ENCODE measurements around the gene FAM3C. TPM values are rescaled to one million over a fixed set of nuclear protein-coding genes. Genes with fewer than 3 reads are reported as not detected.

Gene FAM3C
- total RNA-seq, 1 donor from 2014 or later, result 38.6 TPM

DNA sequence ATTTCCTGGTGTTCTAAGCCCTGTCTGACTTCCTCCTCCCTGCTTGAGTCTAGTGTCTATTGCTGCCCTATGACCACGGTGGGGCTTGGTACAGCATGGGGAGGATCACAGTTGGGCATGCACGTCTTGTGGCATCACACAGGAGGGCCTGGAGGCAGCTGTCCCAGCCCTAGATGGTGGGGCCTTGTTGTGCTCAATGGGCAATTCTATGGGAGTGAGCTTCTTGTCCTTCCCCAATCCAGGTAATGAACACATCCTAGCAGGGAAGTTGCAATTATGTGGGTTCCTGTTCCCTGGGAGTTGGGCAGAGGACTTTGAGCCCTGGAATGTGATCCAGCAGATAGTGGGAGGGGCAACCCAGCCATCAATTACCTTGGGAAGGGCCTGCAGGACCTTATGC lies 10.8 kb upstream of the FAM3C start:
- H3K27ac Mint-ChIP-seq (ENCODE audit: unreplicated experiment), result no peak overlapping the region
- H3K4me1 Mint-ChIP-seq (ENCODE audit: low read depth), result peaks cover 8% of the 10 kb centered on the region
- no peaks in the 10 kb centered on the region for H3K36me3 Mint-ChIP-seq (ENCODE audit: low read depth)
- DNase-seq (ENCODE audit: low spot score), result no peak
- no peak for TF ChIP-seq CTCF (IDR thresholded peaks at IDR 0.05)
- no peaks in the 10 kb centered on the region for H3K27me3 Mint-ChIP-seq (ENCODE audit: low read depth)
- H3K4me3 Mint-ChIP-seq (ENCODE audit: unreplicated experiment), result no peak overlapping the region
- no peaks in the 10 kb centered on the region for H3K9me3 Mint-ChIP-seq (ENCODE audit: low read depth)

DNA sequence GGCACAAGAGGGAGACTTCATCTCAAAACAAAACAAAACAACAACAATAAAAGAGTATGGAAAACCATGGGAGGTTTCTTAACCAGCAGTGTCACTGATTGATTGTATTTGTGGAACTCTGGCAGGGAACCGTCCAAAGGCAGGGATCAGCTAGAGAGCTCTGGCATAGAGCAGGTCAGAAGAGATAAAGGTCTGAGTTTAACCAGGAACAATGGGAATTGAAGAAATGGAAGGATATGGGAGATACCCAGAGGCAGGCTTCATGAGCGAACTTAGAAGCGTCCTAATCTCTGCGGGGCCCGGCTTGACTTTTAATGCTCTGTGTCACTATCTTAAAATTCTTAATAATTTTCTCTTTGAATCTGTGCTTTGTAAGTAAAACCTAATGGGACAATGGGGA lies 10.4 kb upstream of the FAM3C start:
- no peak for TF ChIP-seq CTCF (IDR thresholded peaks at IDR 0.05)
- H3K4me3 Mint-ChIP-seq (ENCODE audit: unreplicated experiment), result no peak overlapping the region
- H3K27ac Mint-ChIP-seq (ENCODE audit: unreplicated experiment), result no peak overlapping the region
- no peaks in the 10 kb centered on the region for H3K36me3 Mint-ChIP-seq (ENCODE audit: low read depth)
- H3K4me1 Mint-ChIP-seq (ENCODE audit: low read depth), result peaks cover 12% of the 10 kb centered on the region
- H3K27me3 Mint-ChIP-seq (ENCODE audit: low read depth), result no peaks in the 10 kb centered on the region
- no peak for DNase-seq (ENCODE audit: low spot score)
- H3K9me3 Mint-ChIP-seq (ENCODE audit: low read depth), result no peaks in the 10 kb centered on the region

DNA sequence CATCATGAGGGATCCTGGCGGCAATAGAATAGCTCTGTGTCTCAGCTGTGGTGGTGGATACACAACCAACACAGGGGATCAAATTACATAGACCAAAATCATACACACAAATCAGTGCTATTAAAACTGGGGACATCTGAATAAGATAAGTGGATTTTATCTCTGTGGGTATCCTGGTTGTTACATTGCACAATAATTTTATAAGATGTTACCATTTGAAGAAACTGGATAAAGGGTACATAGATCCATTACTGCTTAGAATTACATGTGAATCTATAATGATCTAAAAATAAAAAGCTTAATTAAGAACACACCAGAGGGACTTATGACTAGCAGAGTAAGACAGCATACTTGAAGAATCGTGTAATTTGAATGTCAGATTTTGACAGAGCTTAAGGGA lies 8.2 kb upstream of the FAM3C start:
- Mint-ChIP-seq H3K9me3 (ENCODE audit: low read depth) (no peaks in the 10 kb centered on the region), H3K4me3 (ENCODE audit: unreplicated experiment) (no peak overlapping the region), H3K4me1 (ENCODE audit: low read depth) (peaks cover 12% of the 10 kb centered on the region), H3K36me3 (ENCODE audit: low read depth) (no peaks in the 10 kb centered on the region), H3K27me3 (ENCODE audit: low read depth) (no peaks in the 10 kb centered on the region), H3K27ac (ENCODE audit: unreplicated experiment) (no peak overlapping the region)
- no peak for TF ChIP-seq CTCF (IDR thresholded peaks at IDR 0.05)
- DNase-seq (ENCODE audit: low spot score), result no peak

DNA sequence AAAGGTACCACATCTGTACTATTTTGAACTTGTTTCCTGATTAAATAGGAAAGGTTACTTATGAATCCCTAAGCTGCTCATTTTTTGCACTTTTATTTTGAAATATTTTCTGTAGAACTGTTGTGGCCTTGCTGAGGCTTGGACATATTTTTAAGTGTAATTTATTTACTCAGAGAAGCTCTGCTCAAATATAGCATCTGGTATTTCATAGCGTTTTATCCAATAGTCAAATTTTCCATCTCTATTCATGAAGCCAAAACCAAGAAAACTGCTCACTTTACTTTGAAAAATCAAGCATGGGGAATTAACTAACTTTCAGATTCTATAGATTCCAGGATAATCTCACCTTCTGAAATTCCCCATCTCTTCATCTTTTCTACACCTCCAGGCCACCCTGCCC lies 6.6 kb upstream of the FAM3C start:
- Mint-ChIP-seq H3K4me3 (ENCODE audit: unreplicated experiment) (no peak overlapping the region), H3K4me1 (ENCODE audit: low read depth) (peaks cover 12% of the 10 kb centered on the region), H3K9me3 (ENCODE audit: low read depth) (no peaks in the 10 kb centered on the region), H3K36me3 (ENCODE audit: low read depth) (no peaks in the 10 kb centered on the region), H3K27ac (ENCODE audit: unreplicated experiment) (no peak overlapping the region), H3K27me3 (ENCODE audit: low read depth) (no peaks in the 10 kb centered on the region)
- DNase-seq (ENCODE audit: low spot score), result no peak
- TF ChIP-seq CTCF (IDR thresholded peaks at IDR 0.05), result no peak

GRCh38 chr7:121401896-121402295 lies 5.8 kb upstream of the FAM3C start:
- TF ChIP-seq CTCF (IDR thresholded peaks at IDR 0.05), result no peak
- H3K27ac Mint-ChIP-seq (ENCODE audit: unreplicated experiment), result no peak overlapping the region
- H3K9me3 Mint-ChIP-seq (ENCODE audit: low read depth), result no peaks in the 10 kb centered on the region
- no peak for DNase-seq (ENCODE audit: low spot score)
- peaks cover 12% of the 10 kb centered on the region for H3K4me1 Mint-ChIP-seq (ENCODE audit: low read depth)
- H3K4me3 Mint-ChIP-seq (ENCODE audit: unreplicated experiment), result no peak overlapping the region
- no peaks in the 10 kb centered on the region for H3K27me3 Mint-ChIP-seq (ENCODE audit: low read depth)
- no peaks in the 10 kb centered on the region for H3K36me3 Mint-ChIP-seq (ENCODE audit: low read depth)

Measured in chondrocyte (in vitro differentiated cells).